GM12878 (cell line): Measurements from ENCODE around the gene TMUB2. TPM values are rescaled to one million over a fixed set of nuclear protein-coding genes. Genes with fewer than 3 reads are reported as not detected.

Experiments
- ATAC-seq: fragments of 200-7000 bp; cut with Tn5 transposase; 3 replicates; pipeline ENCODE4 v1.9.1; 2020; ENCODE audit warnings: mild to moderate bottlenecking, moderate library complexity
- BruUV-seq: library from RNA; stranded (reverse); fragments of 400-500 nt; replicated peaks from 2 replicates; lab custom pipeline; 2021; lab: Mats Ljungman, UMichigan
- CTCF ChIA-PET: fragments of 300-600 bp; sonication (Branson Sonifier 250); formaldehyde crosslinking; extraction: SDS; loops from one replicate; lab custom pipeline; 2021; ENCODE audit warnings: inconsistent platforms; lab: Yijun Ruan, JAX
- POLR2A ChIA-PET: fragments of 350-600 bp; formaldehyde crosslinking; extraction: SDS; loops from one replicate; lab custom pipeline; 2021; ENCODE audit warnings: inconsistent platforms; lab: Charles Lee
- RAD21 ChIA-PET: fragments of 300-600 bp; sonication (Branson Sonifier 250); formaldehyde crosslinking; loops from one replicate; lab custom pipeline; 2023; ENCODE audit warnings: antibody characterized with exemption; ENCODE audit not compliant: unreplicated experiment; lab: Charles Lee
- SMC1A ChIA-PET: fragments of 300-600 bp; sonication (Branson Sonifier 250); formaldehyde crosslinking; loops from one replicate; lab custom pipeline; 2023; ENCODE audit not compliant: unreplicated experiment, uncharacterized antibody; lab: Charles Lee
- DNase-seq: peaks from one replicate; pipeline ENCODE4 v3.0.0-alpha.2; 2011; ENCODE audit warnings: low read depth, low spot score
- FAIRE-seq: peaks from 3 replicates; lab custom pipeline; 2011; peaks lifted over from hg19 to GRCh38; lab: Jason Lieb, UNC
- H2AFZ ChIP-seq: 2 replicates; pipeline ENCODE4 v1.6.0; 2011; ENCODE audit warnings: low read depth, low read length, control low read depth; ENCODE audit not compliant: control insufficient read depth
- H3K27ac ChIP-seq: 2 replicates; pipeline ENCODE4 v1.5.1; 2011; ENCODE audit warnings: control low read depth; ENCODE audit not compliant: control insufficient read depth, insufficient read depth
- H3K27me3 ChIP-seq, 2 experiments: replicated peaks in 1 of 2; 2 replicates each; pipeline versions ENCODE4 v1.6.0 to v1.6.1; 2011; ENCODE audit warnings: low read length in 1 of 2; ENCODE audit not compliant: control insufficient read depth in 2 of 2, insufficient read depth in 2 of 2
- H3K36me3 ChIP-seq, 2 experiments: 2 replicates each; pipeline ENCODE4 v1.5.1; 2011; ENCODE audit warnings: low read length in 1 of 2; ENCODE audit not compliant: control insufficient read depth in 2 of 2, insufficient read depth in 2 of 2
- H3K4me1 ChIP-seq: 2 replicates; pipeline ENCODE4 v1.6.1; 2011; ENCODE audit warnings: mild to moderate bottlenecking, low read length, moderate library complexity, mixed read lengths; ENCODE audit not compliant: control insufficient read depth, insufficient read depth
- H3K4me2 ChIP-seq: 2 replicates; pipeline ENCODE4 v1.6.0; 2011; ENCODE audit warnings: control low read depth; ENCODE audit not compliant: control insufficient read depth, insufficient read depth
- H3K4me3 ChIP-seq: fragments of 200-600 bp; sonication (generic); 2 replicates; pipeline ENCODE4 v1.5.1; 2016
- H3K79me2 ChIP-seq: 2 replicates; pipeline ENCODE4 v1.6.0; 2011; ENCODE audit warnings: low read length; ENCODE audit not compliant: control insufficient read depth, insufficient read depth
- H3K9ac ChIP-seq: 2 replicates; pipeline ENCODE4 v1.8.0; 2011; ENCODE audit warnings: low read length, control low read depth, mixed read lengths; ENCODE audit not compliant: control insufficient read depth, insufficient read depth
- H3K9me3 ChIP-seq: replicated peaks from 3 replicates; pipeline ENCODE4 v1.5.1; 2011; ENCODE audit warnings: mild to moderate bottlenecking, low read length; ENCODE audit not compliant: control insufficient read depth, insufficient read depth
- H4K20me1 ChIP-seq: 2 replicates; pipeline ENCODE4 v1.6.0; 2011; ENCODE audit not compliant: control insufficient read depth, insufficient read depth
- NFYB ChIP-seq: IDR thresholded peaks from 2 replicates; pipeline ENCODE4 v1.6.1; 2011; ENCODE audit warnings: low read depth, mild to moderate bottlenecking, low read length, improper control_type of control experiment, moderate library complexity; ENCODE audit not compliant: insufficient read depth
- POLR2A ChIP-seq: IDR thresholded peaks from 2 replicates; pipeline ENCODE4 v1.6.1; 2011; ENCODE audit warnings: low read depth, mild to moderate bottlenecking, low read length
- REST ChIP-seq: IDR thresholded peaks from 2 replicates; pipeline ENCODE4 v1.6.1; 2012; ENCODE audit warnings: mild to moderate bottlenecking, low read depth, low read length
- WGBS: methylation state at CpG from one replicate; pipeline ENCODE4 v1.1.6; 2016; ENCODE audit warnings: low lambda C conversion rate; ENCODE audit not compliant: insufficient replicate concordance, insufficient coverage; ENCODE audit errors: missing lambda C conversion rate; 5-methylcytosine and 5-hydroxymethylcytosine counted together
- in situ Hi-C: fragments of 300-500 bp; cut with MboI; formaldehyde crosslinking; loops from 9 replicates; pipeline ENCODE4 v1.14.3; 2018; ENCODE audit warnings: mixed read lengths
- intact Hi-C: fragments of 100-400 bp; cut with micrococcal nuclease; formaldehyde crosslinking; loops from one replicate; pipeline ENCODE4 v1.14.2; 2022; ENCODE audit not compliant: unreplicated experiment
- polyA plus RNA-seq, 11 experiments: library from polyadenylated mRNA; depleted of rRNA in 4 of 11; unstranded in 6 of 11; stranded (reverse) in 5 of 11; fragments of >200 nt; fragmentation: Nextera tagmentation in 4 of 11; fragmentation: Illumina TruSeq in 1 of 11; extraction: Ambion mirVana in 4 of 11; extraction: Trizol in 1 of 11; gene quantifications; 1 replicate in 1 of 11; 2 replicates in 10 of 11; pipeline versions ENCODE4 v1.2.1 to v1.2.3, GENCODE V29; 2011 to 2016; ENCODE audit warnings: inconsistent platforms in 2 of 11, missing spikeins in 2 of 11, low read depth in 1 of 11
- total RNA-seq, 4 experiments: library from RNA; depleted of rRNA in 3 of 4; stranded (reverse); fragments of >200 nt in 3 of 4; fragmentation: Illumina TruSeq in 1 of 4; extraction: Trizol in 1 of 4; gene quantifications; 2 replicates each; pipeline versions ENCODE4 v1.2.1 to v1.2.3, GENCODE V29; 2013 to 2021

TMUB2 gene
- total and polyA plus RNA-seq, 10 of the 15 experiments (the other 5 are each of a cell fraction or from before 2014, with no cell fraction given): 4.3 to 34.0 (median 20.0) TPM

- Histone ChIP-seq H3K4me3 (no peak overlapping the region), H3K27me3 (no peaks in the 10 kb centered on the region), H2AFZ (no peak overlapping the region), H3K9me3 (no peaks in the 10 kb centered on the region), H3K79me2 (peaks cover 1% of the 10 kb centered on the region; the same call in 1 of the 2 replicates), H3K4me1 (no peaks in the 10 kb centered on the region), H3K36me3 (peaks cover 4 to 7% of the 10 kb centered on the region in 2 experiments), H3K4me2 (no peak overlapping the region), H3K9ac (no peak overlapping the region), H4K20me1 (no peaks in the 10 kb centered on the region), H3K27ac (no peak overlapping the region)
- in situ Hi-C loops (no loop called here), intact Hi-C loops (no loop called here)
- DNase-seq (no peak), ATAC-seq (no peak; the same call in 2 of the 3 replicates), FAIRE-seq (no peak)
- TF ChIP-seq NFYB (no peak), POLR2A (peak; percentile 17; the same call in 1 of the 2 replicates), REST (no peak)
- 93% methylated on average over 14 of the region's 14 CpGs for WGBS
- POLR2A ChIA-PET: no interaction called here
- BruUV-seq: no TSS peak
- SMC1A ChIA-PET: no interaction called here
- CTCF ChIA-PET: no interaction called here
- RAD21 ChIA-PET: no interaction called here
These were observed 8.6 kb upstream of the TMUB2 start for GRCh38 chr17:44178133-44178532.
